ENCODE data around the gene HEMGN. TPM values are rescaled to one million over a fixed set of nuclear protein-coding genes. Genes with fewer than 3 reads are reported as not detected.

The HEMGN gene
- total RNA-seq, 4 donors from 2014 or later: 0.65 TPM; not detected in 3

GRCh38 chr9:97919217-97919813 is 18.7 kb downstream of the HEMGN start:
- no peak for TF ChIP-seq CTCF (IDR thresholded peaks at IDR 0.05; ENCODE audit: low read depth)

GRCh38 chr9:97918611-97919010 is 19.4 kb downstream of the HEMGN start:
- no peak for TF ChIP-seq CTCF (IDR thresholded peaks at IDR 0.05; ENCODE audit: low read depth)

GRCh38 chr9:97911970-97912369 is 26.0 kb downstream of the HEMGN start:
- TF ChIP-seq CTCF (IDR thresholded peaks at IDR 0.05; ENCODE audit: low read depth): no peak

GRCh38 chr9:97911528-97911927 is 26.4 kb downstream of the HEMGN start:
- no peak for TF ChIP-seq CTCF (IDR thresholded peaks at IDR 0.05; ENCODE audit: low read depth)

- TF ChIP-seq CTCF (IDR thresholded peaks at IDR 0.05; ENCODE audit: low read depth): no peak
Measured at GRCh38 chr9:97910357-97910756, 27.6 kb downstream of the HEMGN start.

- TF ChIP-seq CTCF (IDR thresholded peaks at IDR 0.05; ENCODE audit: low read depth): no peak
Measured at GRCh38 chr9:97908705-97909104, 29.3 kb downstream of the HEMGN start.

- TF ChIP-seq CTCF (IDR thresholded peaks at IDR 0.05; ENCODE audit: low read depth): no peak
Measured at GRCh38 chr9:97907632-97908031, 30.3 kb downstream of the HEMGN start.

Measured in subcutaneous adipose tissue (tissue), 4 donors.